Stimulated activated CD8-positive, alpha-beta memory T cell treated with anti-CD3 and anti-CD28 coated beads, Interleukin-7, amount 100 ng/mL, for 48 hours (primary cell): ENCODE measurements around the gene IRF3.
"Not testable (repeated sequence)": the region's sequence is repeated elsewhere in the genome, so short reads cannot be mapped to it uniquely, and the experiment has no call there.

Source experiments
- DNase-seq, 2 donors: peaks; one replicate each; pipeline ENCODE4 v3.0.0-alpha.2; 2020; ENCODE audit warnings: low read depth in 1 of 2; ENCODE audit errors: extremely low read depth in 1 of 2

Gene IRF3

DNA sequence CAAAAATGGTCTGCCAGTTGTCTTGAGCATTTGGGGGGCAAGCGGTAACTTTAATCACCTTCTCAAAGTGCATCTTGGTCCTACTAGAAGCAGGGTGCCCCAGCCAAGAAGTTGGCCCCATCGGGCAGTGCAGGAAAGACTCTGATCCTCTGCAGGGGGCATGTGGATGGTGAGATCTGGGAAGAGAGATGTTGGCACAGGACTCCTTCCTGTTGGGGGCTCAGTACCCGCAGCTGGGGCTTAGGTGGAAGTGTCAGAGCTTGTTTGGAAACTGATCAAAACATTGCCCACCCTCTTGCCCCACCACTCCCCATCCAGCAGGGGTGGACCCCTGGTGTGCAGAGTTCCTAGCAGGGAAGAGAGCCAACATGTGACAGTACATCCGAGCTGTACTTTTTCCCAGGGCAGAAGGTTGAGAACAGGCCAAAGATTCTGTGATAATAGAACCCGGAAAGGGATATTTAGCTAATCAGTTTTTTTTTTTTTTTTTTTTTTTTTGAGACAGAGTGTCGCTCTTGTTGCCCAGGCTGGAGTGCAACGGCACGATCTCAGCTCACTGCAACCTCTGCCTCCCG, 34.6 kb downstream of the IRF3 start:
- no peak for DNase-seq

DNA sequence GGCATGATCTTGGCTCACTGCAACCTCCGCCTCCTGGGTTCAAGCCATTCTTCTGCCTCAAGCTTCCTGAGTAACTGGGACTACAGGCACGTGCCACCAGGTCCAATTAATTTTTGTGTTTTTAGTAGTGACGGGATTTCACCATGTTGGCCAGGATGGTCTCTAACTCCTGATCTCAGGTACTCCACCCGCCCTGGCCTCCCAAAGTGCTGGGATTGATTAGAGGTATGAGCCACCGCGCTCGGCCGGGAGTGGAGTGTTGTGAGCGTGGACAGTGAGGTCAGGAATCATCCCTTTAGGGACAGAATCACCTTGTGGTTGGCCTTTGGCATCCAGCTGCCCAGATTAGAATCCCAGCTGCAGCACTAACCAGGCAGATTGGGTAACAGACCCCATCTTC, 36.0 kb downstream of the IRF3 start:
- no peak for DNase-seq

DNA sequence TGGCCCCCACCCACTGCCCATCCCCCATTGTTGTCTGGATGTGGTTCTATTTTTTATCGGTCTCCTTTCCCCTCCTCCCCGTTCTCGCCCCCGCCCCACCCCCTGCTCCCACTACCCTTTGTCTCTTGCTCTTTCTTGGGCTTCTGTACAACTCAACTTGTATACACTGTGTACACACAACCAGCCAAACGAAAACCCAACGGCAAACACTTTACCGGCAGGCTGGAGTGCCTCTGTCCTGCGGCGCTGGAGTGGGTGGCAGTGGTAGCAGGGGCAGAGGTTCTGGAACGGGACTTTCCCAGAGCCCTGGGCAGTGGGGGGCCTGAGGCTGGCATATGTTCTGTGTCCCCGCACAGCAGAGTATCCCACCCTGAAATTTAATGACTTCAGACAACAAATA, 39.4 kb downstream of the IRF3 start:
- DNase-seq: no peak

DNA sequence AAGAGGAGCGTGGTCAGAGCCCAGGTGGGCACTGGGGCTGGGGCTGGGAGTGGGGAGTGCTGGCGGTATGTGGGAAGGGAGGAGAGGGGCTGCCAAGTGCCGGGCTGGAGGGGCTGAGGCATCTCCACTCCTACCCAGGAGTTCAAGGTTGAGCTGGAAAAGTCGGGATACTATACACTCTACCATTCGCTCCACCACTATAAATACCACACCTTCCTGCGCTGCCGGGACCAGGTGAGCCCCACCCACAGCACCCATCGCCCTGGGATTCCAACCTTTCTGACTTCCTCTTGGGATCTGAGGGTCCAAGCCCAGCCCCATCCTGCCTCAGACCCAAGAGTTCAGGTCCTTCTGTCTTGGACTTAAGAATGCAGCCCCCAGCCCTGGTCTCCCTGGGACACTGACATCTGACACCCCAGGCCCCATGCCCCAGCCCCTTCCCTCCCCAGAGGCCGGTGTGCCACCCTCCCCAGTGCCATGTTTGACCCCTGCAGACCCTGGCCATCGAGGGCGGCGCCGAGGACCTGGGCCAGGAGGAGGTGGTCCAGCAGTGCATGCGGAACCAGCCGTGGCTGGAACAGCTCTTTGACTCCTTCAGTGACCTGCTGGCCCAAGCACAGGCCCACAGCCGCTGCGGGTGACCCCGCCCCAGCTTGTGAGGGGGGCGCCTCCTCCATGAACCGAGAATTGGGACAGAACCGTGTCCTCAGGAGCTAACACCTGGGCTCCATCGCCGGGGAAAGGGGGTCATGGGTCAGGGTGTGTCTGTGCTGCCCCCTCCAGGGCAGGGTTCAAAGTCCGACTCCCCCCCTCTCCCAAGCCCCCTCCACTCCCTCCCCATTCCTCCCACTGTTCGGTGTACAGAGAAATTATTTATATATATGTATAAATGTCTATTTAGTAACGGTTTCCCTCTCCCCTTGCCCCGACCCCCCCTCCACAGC, 40.4 kb downstream of the IRF3 start:
- DNase-seq: no peak

DNA sequence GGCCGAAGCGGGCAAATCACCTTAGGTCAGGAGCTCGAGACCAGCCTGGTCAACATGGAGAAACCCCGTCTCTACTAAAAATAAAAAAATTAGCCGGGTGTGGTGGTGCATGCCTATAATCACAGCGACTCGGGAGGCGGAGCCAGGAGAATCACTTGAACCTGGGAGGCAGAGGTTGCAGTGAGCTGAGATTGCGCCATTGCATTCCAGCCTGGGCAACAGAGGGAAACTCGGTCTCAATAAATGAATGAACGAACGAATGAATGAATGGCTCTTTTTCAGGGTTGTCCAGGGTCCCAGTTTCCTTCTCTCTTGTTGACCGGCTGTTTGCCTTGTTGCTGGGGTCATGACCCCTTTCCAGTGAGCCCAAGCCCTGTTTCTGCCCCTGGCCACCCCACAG, 47.8 kb downstream of the IRF3 start:
- not testable (repeated sequence) for DNase-seq

DNA sequence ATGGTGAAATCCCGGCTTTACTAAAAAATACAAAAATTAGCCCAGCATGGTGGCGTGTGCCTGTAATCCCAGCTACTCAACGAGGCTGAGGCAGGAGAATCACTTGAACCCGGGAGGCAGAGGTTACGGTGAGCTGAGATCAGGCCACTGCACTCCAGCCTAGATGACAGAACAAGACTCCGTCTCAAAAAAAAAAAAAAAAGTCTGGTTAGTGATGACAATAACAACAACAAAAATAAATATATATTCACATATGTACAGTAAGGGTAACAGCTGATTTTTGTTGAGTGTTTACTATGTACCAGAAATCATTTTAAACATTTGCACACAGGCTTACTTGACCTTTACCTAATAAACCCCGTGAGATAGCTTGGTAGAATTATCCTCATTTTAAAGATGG, 48.7 kb downstream of the IRF3 start:
- no peak for DNase-seq

DNA sequence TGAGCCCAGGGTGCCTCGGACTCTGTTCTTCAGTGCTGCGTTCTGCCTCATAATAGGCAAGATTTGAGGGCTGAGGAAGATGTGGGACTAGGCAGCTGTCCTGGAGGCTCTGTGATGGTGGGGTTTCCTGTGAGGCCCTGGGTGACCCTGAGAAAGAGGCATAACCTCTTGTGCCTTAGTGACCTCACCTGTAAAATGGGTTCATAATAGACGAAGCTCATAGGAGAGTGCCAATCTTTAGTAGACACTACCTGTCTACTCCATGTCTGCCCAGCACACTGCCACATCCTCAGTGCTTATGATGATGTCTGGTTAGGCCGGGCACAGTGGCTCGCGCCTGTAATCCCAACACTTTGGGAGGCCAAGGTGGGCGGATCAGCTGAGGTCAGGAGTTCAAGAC, 49.1 kb downstream of the IRF3 start:
- DNase-seq: no peak

DNA sequence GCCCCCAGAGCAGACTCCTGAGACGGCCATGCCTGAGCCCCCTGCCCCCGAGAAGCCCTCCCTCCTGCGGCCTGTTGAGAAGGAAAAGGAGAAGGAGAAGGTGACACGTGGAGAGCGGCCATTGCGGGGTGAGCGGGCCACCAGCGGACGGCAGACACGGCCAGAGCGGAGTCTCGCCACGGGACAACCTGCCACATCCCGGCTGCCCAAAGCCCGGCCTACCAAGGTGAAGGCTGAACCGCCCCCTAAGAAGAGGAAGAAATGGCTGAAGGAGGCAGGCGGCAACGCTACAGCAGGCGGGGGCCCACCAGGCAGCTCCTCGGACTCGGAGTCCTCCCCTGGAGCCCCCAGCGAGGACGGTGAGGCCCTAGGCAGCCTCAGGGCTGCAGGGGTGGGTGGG, 49.8 kb downstream of the IRF3 start:
- no peak for DNase-seq

DNA sequence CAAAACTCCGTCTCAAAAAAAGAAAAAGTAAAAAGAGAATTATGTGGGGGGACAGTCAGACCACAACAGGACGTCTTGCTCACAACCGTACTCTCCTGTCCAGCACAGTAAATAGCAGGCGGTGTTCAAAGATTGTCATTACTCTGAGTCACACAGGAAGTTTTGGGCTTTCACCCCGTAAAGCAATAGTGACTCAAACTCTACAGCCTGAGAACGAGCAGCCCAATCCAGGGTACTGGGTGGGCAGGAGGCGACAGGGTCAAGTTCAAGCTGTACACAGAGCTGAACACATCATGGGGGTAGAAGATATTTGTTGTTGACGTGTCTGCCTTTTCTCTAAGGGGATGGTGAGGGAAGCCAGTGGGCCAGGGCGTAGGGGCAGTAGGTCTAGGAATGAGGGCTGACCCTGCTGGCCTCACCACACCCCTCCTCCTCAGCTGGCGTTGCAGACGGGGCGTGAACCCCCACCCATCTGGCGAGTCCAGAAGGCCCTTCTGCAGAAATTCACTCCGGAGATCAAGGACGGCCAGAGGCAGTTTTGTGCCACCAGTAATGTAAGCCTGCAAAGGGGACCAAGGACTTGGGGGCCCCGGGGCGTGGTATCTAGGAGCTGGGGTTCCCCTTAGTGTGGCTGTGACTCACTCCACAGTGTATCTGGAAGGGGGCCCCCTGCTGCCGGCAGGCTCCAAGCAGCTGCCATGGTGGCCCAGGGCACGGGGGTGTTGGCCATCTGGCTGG, 51.4 kb downstream of the IRF3 start:
- DNase-seq: no peak

DNA sequence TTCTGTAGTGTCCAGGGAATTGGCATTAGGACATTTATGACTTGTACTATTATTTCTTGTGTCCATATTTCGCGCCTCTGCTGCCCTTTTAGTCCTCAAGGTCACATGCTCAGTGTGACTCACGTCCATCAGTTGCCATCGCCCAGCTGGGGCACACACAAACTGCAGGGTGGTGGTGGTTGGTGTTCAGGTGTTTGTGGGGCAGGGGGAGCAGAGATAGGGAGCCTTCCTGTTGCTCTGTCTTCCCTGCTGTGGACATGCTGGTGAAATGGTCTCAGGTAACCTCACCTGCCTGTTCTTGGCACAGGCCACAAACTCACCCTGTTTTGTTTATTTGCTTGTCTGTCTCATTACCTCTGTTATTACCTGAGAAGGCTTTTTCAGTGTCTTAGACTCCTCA, 52.3 kb downstream of the IRF3 start:
- no peak for DNase-seq
